ENCODE results near the gene LSMEM2. TPM values are rescaled to one million over a fixed set of nuclear protein-coding genes. Genes with fewer than 3 reads are reported as not detected.
"Not testable (repeated sequence)": the region's sequence is repeated elsewhere in the genome, so short reads cannot be mapped to it uniquely, and the experiment has no call there.

LSMEM2 gene
- total RNA-seq, 4 donors from 2014 or later: 0.90 to 1.5 TPM; not detected in 2

DNA sequence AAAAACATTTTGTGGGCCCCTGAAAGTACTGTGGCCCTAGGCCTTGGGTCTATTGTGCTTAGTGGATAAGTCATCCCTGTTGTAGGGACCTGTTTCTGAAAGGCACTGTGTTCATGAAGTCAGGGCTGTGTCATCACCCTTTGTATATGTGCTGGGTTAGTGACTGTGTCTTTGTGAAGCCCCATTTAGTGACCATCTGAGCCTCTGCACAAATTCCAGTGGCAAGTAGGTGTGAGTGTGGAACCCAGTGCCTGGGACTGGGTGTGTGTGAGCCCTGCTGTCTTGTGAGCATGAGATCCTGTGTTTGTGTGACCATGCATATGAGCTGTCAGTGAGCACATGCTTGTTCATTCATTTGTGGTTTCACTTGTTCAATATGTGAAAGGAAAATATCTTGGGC is 25.7 kb downstream of the LSMEM2 start:
- H3K4me3 ChIP-seq: no peak overlapping the region
- H3K4me1 ChIP-seq: no peaks in the 10 kb centered on the region
- no peak for DNase-seq
- H3K9me3 ChIP-seq: no peaks in the 10 kb centered on the region
- no peaks in the 10 kb centered on the region for H3K27me3 ChIP-seq
- H3K27ac ChIP-seq: no peak overlapping the region
- TF ChIP-seq, protein P1, sequence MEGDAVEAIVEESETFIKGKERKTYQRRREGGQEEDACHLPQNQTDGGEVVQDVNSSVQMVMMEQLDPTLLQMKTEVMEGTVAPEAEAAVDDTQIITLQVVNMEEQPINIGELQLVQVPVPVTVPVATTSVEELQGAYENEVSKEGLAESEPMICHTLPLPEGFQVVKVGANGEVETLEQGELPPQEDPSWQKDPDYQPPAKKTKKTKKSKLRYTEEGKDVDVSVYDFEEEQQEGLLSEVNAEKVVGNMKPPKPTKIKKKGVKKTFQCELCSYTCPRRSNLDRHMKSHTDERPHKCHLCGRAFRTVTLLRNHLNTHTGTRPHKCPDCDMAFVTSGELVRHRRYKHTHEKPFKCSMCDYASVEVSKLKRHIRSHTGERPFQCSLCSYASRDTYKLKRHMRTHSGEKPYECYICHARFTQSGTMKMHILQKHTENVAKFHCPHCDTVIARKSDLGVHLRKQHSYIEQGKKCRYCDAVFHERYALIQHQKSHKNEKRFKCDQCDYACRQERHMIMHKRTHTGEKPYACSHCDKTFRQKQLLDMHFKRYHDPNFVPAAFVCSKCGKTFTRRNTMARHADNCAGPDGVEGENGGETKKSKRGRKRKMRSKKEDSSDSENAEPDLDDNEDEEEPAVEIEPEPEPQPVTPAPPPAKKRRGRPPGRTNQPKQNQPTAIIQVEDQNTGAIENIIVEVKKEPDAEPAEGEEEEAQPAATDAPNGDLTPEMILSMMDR (IDR thresholded peaks at IDR 0.05): no peak
- TF ChIP-seq POLR2A (IDR thresholded peaks at IDR 0.05): no peak
- no peaks in the 10 kb centered on the region for H3K36me3 ChIP-seq
- intact Hi-C loops (cut with DNase I; ENCODE audit: low total_unique reads): no loop called here

DNA sequence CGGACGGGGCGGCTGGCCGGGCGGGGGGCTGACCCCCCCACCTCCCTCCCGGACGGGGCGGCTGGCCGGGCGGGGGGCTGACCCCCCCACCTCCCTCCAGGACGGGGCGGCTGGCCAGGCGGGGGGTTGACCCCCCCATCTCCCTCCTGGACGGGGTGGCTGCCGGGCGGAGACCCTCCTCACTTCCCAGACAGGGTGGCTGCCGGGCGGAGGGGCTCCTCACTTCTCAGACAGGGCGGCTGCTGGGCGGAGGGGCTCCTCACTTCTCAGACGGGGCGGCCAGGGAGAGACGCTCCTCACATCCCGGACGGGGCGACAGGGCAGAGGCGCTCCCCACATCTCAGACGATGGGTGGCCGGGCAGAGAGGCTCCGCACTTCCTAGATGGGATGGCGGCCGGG is 33.2 kb downstream of the LSMEM2 start:
- DNase-seq; H3K27me3 ChIP-seq; intact Hi-C loops (cut with DNase I; ENCODE audit: low total_unique reads); H3K27ac ChIP-seq; H3K4me1 ChIP-seq; H3K9me3 ChIP-seq; H3K36me3 ChIP-seq; H3K4me3 ChIP-seq: not testable (repeated sequence)

- Histone ChIP-seq H3K4me1 (peaks cover 0 to 19% of the 10 kb centered on the region in 2 donors), H3K4me3 (no peak overlapping the region), H3K27ac (no peak overlapping the region), H3K27me3 (no peaks in the 10 kb centered on the region), H3K36me3 (no peaks in the 10 kb centered on the region), H3K9me3 (no peaks in the 10 kb centered on the region)
- TF ChIP-seq, protein P1 (IDR thresholded peaks at IDR 0.05): no peak
- no peak for TF ChIP-seq POLR2A (IDR thresholded peaks at IDR 0.05)
- DNase-seq: no peak
- intact Hi-C loops (cut with DNase I; ENCODE audit: low total_unique reads): no loop called here
Measured at GRCh38 chr3:50314342-50314741, 35.5 kb downstream of the LSMEM2 start.

DNA sequence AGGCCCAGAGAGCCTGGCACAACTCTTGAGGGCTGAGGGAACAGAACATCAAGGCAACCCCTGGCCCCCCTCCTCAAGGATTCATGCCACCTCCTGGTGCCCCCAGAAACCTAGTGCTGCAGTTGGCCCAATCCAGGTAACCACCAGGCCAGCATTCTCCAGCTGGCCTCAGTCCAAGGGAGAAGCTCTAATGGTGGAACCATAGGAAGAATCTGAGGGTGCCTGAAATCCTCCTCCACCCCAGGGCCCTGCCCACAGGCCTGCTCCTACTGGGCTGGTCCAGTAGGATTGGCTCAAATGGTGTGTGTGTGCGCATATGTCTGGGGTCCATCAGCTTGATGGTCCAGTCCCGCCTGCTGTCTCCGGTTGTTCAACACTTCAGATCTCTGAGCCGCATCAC is 35.9 kb downstream of the LSMEM2 start:
- no peak overlapping the region for H3K27ac ChIP-seq
- H3K9me3 ChIP-seq: no peaks in the 10 kb centered on the region
- no peak overlapping the region for H3K4me3 ChIP-seq
- no peaks in the 10 kb centered on the region for H3K36me3 ChIP-seq
- peaks cover 0 to 23% of the 10 kb centered on the region in 2 donors for H3K4me1 ChIP-seq
- no peak for DNase-seq
- TF ChIP-seq, protein P1 (IDR thresholded peaks at IDR 0.05): no peak
- TF ChIP-seq POLR2A (IDR thresholded peaks at IDR 0.05): no peak
- intact Hi-C loops (cut with DNase I; ENCODE audit: low total_unique reads): no loop called here
- no peaks in the 10 kb centered on the region for H3K27me3 ChIP-seq

- intact Hi-C loops (cut with DNase I; ENCODE audit: low total_unique reads): no loop called here
- Histone ChIP-seq H3K36me3 (no peaks in the 10 kb centered on the region), H3K4me1 (peaks cover 0 to 28% of the 10 kb centered on the region in 2 donors), H3K27me3 (no peaks in the 10 kb centered on the region), H3K27ac (peak overlapping the region; percentile 43), H3K4me3 (no peak overlapping the region), H3K9me3 (no peaks in the 10 kb centered on the region)
- DNase-seq: peak; percentile 50 to 60
- TF ChIP-seq, protein P1 (IDR thresholded peaks at IDR 0.05): no peak
- TF ChIP-seq POLR2A (IDR thresholded peaks at IDR 0.05): peak in 1 of 2 donors; percentile 26
Measured at GRCh38 chr3:50316657-50317242, 37.9 kb downstream of the LSMEM2 start.

DNA sequence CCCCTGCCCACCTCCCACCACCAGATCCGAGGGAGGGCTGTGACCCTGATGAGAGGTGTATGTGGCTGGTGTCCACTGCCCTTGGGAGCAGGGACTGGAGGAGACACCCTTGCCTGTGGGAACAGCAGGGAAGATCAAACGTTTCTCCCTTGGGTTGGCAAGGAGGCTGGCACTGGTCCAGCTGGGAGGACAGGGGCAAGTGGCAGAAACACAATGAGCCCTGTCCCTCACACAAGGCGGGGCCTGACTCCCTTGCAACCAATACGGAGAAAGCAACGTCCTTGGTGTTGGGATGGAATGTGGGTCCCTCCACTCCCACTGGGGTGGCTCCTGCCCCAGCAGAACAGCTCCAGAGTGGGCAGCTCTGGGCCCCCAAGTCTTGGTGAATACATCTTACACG is 38.4 kb downstream of the LSMEM2 start:
- Histone ChIP-seq H3K36me3 (no peaks in the 10 kb centered on the region), H3K9me3 (no peaks in the 10 kb centered on the region), H3K27ac (peak overlapping the region; percentile 43), H3K4me3 (no peak overlapping the region), H3K27me3 (no peaks in the 10 kb centered on the region), H3K4me1 (peaks cover 0 to 28% of the 10 kb centered on the region in 2 donors)
- DNase-seq: no peak
- no peak for TF ChIP-seq POLR2A (IDR thresholded peaks at IDR 0.05)
- TF ChIP-seq, protein P1 (IDR thresholded peaks at IDR 0.05): no peak
- intact Hi-C loops (cut with DNase I; ENCODE audit: low total_unique reads): no loop called here

All from uterus (tissue), 4 donors.